ENCODE results near the gene SIGLEC5. TPM values are rescaled to one million over a fixed set of nuclear protein-coding genes. Genes with fewer than 3 reads are reported as not detected.

Gene SIGLEC5
- total and polyA plus RNA-seq, 2 experiments from 2014 or later, result not detected

GRCh38 chr19:51626675-51627074, 3.5 kb downstream of the SIGLEC5 start:
- DNase-seq (ENCODE audit: low spot score) (no peak), ATAC-seq (no peak)
- TF ChIP-seq ZNF114 (CRISPR knock-in tag; IDR thresholded peaks at IDR 0.05) (no peak), ZNF462 (CRISPR knock-in tag; IDR thresholded peaks at IDR 0.05) (no peak), REST (IDR thresholded peaks at IDR 0.05; ENCODE audit: unreplicated experiment) (no peak), CTCF (conservative IDR thresholded peaks at IDR 0.05; ENCODE audit: low read depth in 2 of 2) (no peak), JUNB (IDR thresholded peaks at IDR 0.05; ENCODE audit: unreplicated experiment) (no peak), ZNF331 (CRISPR knock-in tag; IDR thresholded peaks at IDR 0.05; ENCODE audit: low read depth) (no peak), EZH2phosphoT487 (IDR thresholded peaks at IDR 0.05; ENCODE audit: unreplicated experiment) (no peak), STAT1 (IDR thresholded peaks at IDR 0.05; ENCODE audit: unreplicated experiment) (no peak), CREB1 (CRISPR knock-in tag; IDR thresholded peaks at IDR 0.05; ENCODE audit: low read depth) (no peak), EZH2 (IDR thresholded peaks at IDR 0.05; ENCODE audit: low read depth, unreplicated experiment) (no peak), ETS1 (IDR thresholded peaks at IDR 0.05) (no peak), NANOG (IDR thresholded peaks at IDR 0.05; ENCODE audit: borderline replicate concordance) (no peak), POLR2AphosphoS5 (IDR thresholded peaks at IDR 0.05; ENCODE audit: low read depth) (no peak)
- Mint-ChIP-seq H3K4me3 (no peak overlapping the region), H3K9me3 (peaks cover 90% of the 10 kb centered on the region), H3K27ac (no peak overlapping the region), H3K27me3 (ENCODE audit: insufficient read depth, low read depth, poor library complexity) (peaks cover 9% of the 10 kb centered on the region), H3K36me3 (ENCODE audit: low read depth) (peaks cover 34% of the 10 kb centered on the region), H3K4me1 (no peaks in the 10 kb centered on the region)
- no peaks in the 10 kb centered on the region for H3K27me3 ChIP-seq (ENCODE audit: insufficient read depth)
- no peaks in the 10 kb centered on the region for H3K9me2 ChIP-seq (ENCODE audit: insufficient read depth)
- H3K4me2 ChIP-seq, result no peak overlapping the region
- H4K20me1 ChIP-seq (replicated peaks; ENCODE audit: insufficient read depth), result no peaks in the 10 kb centered on the region
- H3F3A ChIP-seq (replicated peaks; ENCODE audit: low read depth), result no peaks in the 10 kb centered on the region
- H2AFZ ChIP-seq, result no peak overlapping the region
- H3K4me3 ChIP-seq, result no peak overlapping the region
- H3K79me2 ChIP-seq (replicated peaks; ENCODE audit: insufficient read depth), result no peaks in the 10 kb centered on the region
- no peaks in the 10 kb centered on the region for H3K36me3 ChIP-seq (ENCODE audit: insufficient read depth)
- no peaks in the 10 kb centered on the region for H3K4me1 ChIP-seq (ENCODE audit: insufficient read depth)
- H3K27ac ChIP-seq (ENCODE audit: low read depth), result no peak overlapping the region
